ENCODE results near the gene OSMR.

Gene OSMR

GRCh38 chr5:38941912-38942311 lies 96.1 kb downstream of the OSMR start:
- H3K27ac ChIP-seq = no peak overlapping the region
- TF ChIP-seq CTCF (conservative IDR thresholded peaks at IDR 0.05) = no peak

GRCh38 chr5:38944282-38944681 lies 98.5 kb downstream of the OSMR start:
- no peak for TF ChIP-seq CTCF (conservative IDR thresholded peaks at IDR 0.05)
- H3K27ac ChIP-seq = no peak overlapping the region

- no peak overlapping the region for H3K27ac ChIP-seq
- TF ChIP-seq CTCF (conservative IDR thresholded peaks at IDR 0.05) = no peak
These were observed 102.7 kb downstream of the OSMR start for GRCh38 chr5:38948501-38948900.

GRCh38 chr5:38953426-38954012 lies 107.7 kb downstream of the OSMR start:
- no peak for TF ChIP-seq CTCF (conservative IDR thresholded peaks at IDR 0.05)
- H3K27ac ChIP-seq = no peak overlapping the region

- no peak for TF ChIP-seq CTCF (conservative IDR thresholded peaks at IDR 0.05)
- H3K27ac ChIP-seq = no peak overlapping the region
These were observed 115.9 kb downstream of the OSMR start for GRCh38 chr5:38961691-38962090.

GRCh38 chr5:38968665-38969064 lies 122.9 kb downstream of the OSMR start:
- no peak overlapping the region for H3K27ac ChIP-seq
- no peak for TF ChIP-seq CTCF (conservative IDR thresholded peaks at IDR 0.05)

GRCh38 chr5:38978036-38978435 lies 132.2 kb downstream of the OSMR start:
- no peak overlapping the region for H3K27ac ChIP-seq
- TF ChIP-seq CTCF (conservative IDR thresholded peaks at IDR 0.05) = no peak

Data from VCaP (cell line).